Fibroblast of the aortic adventitia (primary cell): ENCODE results near the gene COL4A2. TPM values are rescaled to one million over a fixed set of nuclear protein-coding genes. Genes with fewer than 3 reads are reported as not detected.
"Not testable (repeated sequence)": the region's sequence is repeated elsewhere in the genome, so short reads cannot be mapped to it uniquely, and the experiment has no call there.

Experiments
- DNase-seq: peaks from one replicate; pipeline ENCODE4 v3.0.0-alpha.2; 2010; ENCODE audit warnings: low read depth
- H3K4me3 ChIP-seq: 2 replicates; pipeline ENCODE4 v1.5.1; 2011; ENCODE audit warnings: low read depth, mild to moderate bottlenecking, control low read depth, low read length, moderate library complexity
- total RNA-seq: library from RNA; depleted of rRNA; stranded (reverse); fragments of >200 nt; gene quantifications from 2 replicates; pipeline ENCODE4 v1.2.3, GENCODE V29; 2012; ENCODE audit warnings: low replicate concordance
- TF ChIP-seq, protein P1 (sequence below): IDR thresholded peaks from 2 replicates; pipeline ENCODE4 v1.5.1; 2011; ENCODE audit warnings: mild to moderate bottlenecking, low read length, control low read depth, inconsistent platforms; ENCODE audit not compliant: insufficient read depth

The COL4A2 gene
- total RNA-seq, 1 donor, result 53.3 TPM

DNA sequence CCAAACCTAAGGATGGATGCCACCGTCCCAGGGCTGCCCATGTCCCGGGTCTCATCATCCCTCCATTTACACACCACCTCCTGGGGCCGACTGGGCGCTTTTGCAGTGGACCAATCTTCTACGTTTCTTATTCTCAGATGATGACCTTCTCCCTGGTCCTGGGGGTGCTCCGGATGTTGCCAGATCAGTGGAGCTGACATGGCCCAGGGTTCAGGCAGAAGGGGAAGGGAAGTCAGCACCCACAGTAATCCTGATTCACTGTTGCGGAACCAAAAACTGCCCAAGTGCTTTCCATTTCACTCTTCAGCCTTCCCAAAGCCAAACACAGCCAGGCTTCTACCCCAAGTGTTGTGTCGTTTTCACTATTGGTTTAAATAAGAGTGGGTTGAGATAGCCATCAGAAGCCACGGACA is 224.6 kb downstream of the COL4A2 start:
- DNase-seq, result no peak
- TF ChIP-seq, protein P1, sequence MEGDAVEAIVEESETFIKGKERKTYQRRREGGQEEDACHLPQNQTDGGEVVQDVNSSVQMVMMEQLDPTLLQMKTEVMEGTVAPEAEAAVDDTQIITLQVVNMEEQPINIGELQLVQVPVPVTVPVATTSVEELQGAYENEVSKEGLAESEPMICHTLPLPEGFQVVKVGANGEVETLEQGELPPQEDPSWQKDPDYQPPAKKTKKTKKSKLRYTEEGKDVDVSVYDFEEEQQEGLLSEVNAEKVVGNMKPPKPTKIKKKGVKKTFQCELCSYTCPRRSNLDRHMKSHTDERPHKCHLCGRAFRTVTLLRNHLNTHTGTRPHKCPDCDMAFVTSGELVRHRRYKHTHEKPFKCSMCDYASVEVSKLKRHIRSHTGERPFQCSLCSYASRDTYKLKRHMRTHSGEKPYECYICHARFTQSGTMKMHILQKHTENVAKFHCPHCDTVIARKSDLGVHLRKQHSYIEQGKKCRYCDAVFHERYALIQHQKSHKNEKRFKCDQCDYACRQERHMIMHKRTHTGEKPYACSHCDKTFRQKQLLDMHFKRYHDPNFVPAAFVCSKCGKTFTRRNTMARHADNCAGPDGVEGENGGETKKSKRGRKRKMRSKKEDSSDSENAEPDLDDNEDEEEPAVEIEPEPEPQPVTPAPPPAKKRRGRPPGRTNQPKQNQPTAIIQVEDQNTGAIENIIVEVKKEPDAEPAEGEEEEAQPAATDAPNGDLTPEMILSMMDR, result no peak

DNA sequence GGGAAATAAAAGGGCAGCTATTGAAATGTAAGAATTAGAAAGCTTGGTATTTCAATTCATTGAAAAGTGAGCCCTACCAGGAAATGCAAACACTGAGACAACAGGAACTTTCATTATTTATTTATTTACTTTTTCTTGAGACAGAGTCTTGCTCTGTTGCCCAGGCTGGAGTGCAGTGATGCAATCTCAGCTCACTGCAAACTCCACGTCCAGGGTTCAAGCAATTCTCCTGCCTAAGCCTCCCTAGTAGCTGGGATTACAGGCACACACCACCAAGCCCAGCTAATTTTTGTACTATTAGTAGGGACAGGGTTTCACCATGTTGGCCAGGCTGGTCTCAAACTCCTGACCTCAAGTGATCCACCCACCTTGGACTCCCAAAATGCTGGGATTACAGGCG is 225.2 kb downstream of the COL4A2 start:
- H3K4me3 ChIP-seq, DNase-seq: not testable (repeated sequence)

More for the DNA sequence above, 224.6 kb downstream of the COL4A2 start:
- H3K4me3 ChIP-seq, result no peak overlapping the region

DNA sequence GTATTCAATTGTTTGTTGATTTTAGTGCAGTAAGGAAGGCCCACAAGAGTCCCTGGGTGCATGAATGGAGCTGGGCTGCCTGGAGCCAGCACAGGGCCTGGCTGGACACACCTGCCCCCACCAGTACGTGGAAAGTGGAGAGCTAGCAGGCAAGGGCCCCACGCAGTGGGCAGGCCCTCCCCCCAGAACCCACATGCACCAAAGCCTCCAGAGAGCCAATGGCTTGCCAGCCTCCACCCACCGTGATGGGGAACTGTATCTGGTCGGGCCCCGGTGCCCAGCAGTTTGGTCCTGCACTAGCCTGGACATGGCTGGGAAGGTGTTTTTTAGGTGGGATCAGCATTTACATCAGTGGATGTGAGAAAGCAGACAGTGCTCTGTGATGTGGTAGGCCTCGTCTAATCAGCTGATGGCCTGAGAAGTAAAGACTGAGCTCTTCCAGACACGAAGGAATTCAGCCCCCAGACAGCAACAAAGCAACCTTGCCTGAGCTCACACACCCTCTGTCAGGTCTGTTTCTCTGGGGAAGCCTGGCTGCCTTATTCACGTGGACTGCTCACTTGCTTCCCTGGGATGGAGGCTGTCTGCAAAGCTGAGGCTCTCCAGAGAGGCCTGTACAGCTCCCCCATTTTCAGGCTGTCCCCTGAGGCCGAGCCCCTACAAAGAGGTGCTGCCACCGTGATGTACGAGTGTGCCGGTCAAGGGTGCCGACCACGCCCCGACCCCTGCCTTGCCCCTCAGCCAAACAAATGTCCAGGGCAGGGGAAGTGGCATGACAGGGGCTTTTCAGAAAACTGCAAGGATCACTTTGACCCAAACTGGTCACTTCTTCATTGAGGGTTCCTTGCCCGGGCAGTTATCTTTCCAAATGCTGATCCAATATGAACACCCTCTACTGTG is 226.9 kb downstream of the COL4A2 start:
- TF ChIP-seq, protein P1, result no peak
- H3K4me3 ChIP-seq, result no peak overlapping the region
- no peak for DNase-seq

DNA sequence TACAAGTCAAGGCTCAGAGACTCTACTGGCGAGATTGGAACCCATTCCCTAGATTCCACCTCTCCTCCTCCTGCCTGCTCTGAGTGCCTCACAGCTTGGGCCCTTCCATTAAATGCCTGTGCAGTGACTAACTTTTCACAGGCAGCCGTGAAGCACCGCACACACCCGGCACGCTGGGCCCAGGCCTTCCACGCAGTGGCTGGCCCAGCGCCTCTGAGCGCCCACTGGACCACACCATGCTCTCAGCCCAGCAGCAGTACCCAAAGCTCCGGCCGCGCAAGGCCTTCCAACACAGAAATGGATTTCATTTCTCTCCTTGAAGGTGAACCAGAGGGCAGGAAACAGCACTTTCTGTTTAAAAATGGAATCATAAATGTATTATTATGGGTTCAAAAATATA is 228.4 kb downstream of the COL4A2 start:
- no peak for DNase-seq
- H3K4me3 ChIP-seq, result no peak overlapping the region
- TF ChIP-seq, protein P1, result no peak

DNA sequence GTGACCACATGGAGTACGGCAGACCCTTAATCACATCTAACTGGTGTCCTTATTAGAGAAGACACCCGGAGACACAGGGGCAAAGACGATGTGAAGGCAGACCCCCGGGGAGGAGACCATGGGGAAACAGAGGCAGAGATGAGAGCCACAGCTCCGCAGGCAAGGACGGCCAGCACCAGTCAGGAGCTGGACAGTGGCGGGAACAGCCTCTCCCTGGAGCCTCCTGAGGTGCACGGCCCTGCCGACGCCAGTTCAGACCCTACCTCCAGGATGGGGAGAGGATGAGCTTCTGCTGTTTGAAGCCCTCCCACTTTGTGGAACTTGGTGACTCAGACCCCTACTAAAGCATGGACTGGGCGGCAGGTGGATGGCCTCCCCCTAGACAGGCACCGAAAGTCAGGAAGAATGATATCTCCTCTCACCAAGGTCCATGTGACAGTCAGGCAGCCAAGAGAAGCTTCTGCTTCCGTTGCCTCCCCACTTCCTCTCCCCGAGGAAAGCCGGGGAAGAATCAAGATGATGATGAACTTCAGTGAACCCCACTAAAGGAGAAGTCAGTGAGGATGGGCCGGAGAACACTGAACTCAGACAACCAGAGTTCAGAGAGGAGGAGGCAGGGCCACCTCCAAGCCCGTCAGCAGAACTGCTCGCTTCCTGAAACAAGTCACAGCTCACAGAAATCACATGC is 229.1 kb downstream of the COL4A2 start:
- no peak overlapping the region for H3K4me3 ChIP-seq
- no peak for DNase-seq
- TF ChIP-seq, protein P1, result no peak

DNA sequence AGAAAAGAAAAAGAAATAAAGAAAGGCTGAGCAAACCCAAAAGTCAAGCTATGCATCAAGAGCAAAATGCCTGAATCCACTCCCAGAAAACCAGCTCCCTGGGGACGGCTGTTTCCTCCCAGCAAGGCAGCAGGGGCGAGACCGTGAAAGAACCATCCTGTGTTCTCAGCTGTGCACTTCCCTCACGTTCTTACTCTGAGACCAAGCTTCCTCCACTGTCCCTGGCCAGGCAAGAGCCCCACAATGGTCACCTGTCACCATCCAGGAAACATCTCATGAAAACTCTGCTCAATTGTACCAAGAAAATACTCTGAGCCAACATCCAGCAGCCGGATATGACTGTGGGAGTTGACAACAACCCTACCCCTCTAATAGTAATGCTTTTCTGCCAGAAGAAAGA is 231.5 kb downstream of the COL4A2 start:
- peak; percentile 71 for DNase-seq
- TF ChIP-seq, protein P1, result no peak
- H3K4me3 ChIP-seq, result no peak overlapping the region

DNA sequence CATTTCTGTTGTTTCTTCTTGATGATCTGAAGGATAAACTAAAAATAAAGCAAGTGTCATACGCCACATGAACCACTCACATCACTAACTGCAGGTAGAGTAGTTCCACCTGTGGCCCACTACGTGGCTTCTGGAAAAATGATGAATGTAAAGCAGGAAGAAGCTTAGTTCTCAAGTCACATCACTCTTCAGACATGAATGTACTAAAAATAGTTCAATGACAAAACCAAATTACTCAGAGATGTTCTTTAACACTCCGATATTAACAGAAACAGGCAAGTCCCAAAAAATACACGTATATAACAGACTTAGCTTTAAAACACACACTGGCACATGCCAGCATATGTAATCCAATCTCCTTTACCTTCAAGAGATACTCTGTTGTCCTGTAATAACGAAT is 232.8 kb downstream of the COL4A2 start:
- TF ChIP-seq, protein P1, result no peak
- no peak for DNase-seq
- H3K4me3 ChIP-seq, result no peak overlapping the region
